ENCODE data around the gene PLEKHF1. TPM values are rescaled to one million over a fixed set of nuclear protein-coding genes. Genes with fewer than 3 reads are reported as not detected.

PLEKHF1 gene
- total RNA-seq, 1 experiment from 2014 or later, result 5.5 TPM

- no peak for DNase-seq (ENCODE audit: low read depth, low spot score)
- intact Hi-C loops (cut with micrococcal nuclease), result no loop called here
- Histone ChIP-seq H3K9me2 (ENCODE audit: insufficient read depth) (no peaks in the 10 kb centered on the region), H3K4me3 (replicated peaks in 1 of 2; ENCODE audit: low read depth in 1 of 2, low read length in 2 of 2) (no peak overlapping the region), H4K20me1 (ENCODE audit: insufficient read depth) (no peaks in the 10 kb centered on the region), H3K9me3 (ENCODE audit: control insufficient read depth in 1 of 2, insufficient read depth in 1 of 2, low read depth in 1 of 2, low read length in 2 of 2) (no peaks in the 10 kb centered on the region), H3K9ac (ENCODE audit: low read length) (no peak overlapping the region), H3K4me2 (ENCODE audit: low read length) (no peak overlapping the region), H2AFZ (ENCODE audit: low read depth, low read length, poor library complexity, severe bottlenecking) (no peak overlapping the region), H3K4me1 (ENCODE audit: control insufficient read depth in 1 of 2, insufficient read depth in 2 of 2, low read length in 2 of 2) (peaks cover 0 to 6% of the 10 kb centered on the region in 2 experiments; a peak in 1 of 4 replicates), H3K27me3 (ENCODE audit: insufficient read depth, low read length) (no peaks in the 10 kb centered on the region), H3K27ac (ENCODE audit: low read depth, low read length) (no peak overlapping the region), H3K36me3 (ENCODE audit: control insufficient read depth in 1 of 2, insufficient read depth in 2 of 2, low read length in 2 of 2) (no peaks in the 10 kb centered on the region), H3K79me2 (ENCODE audit: insufficient read depth, low read length) (no peaks in the 10 kb centered on the region)
- TF ChIP-seq SP1 (IDR thresholded peaks at IDR 0.05; ENCODE audit: low read depth), result no peak
- no peak for TF ChIP-seq ZFX (IDR thresholded peaks at IDR 0.05)
- no peak for TF ChIP-seq EZH2phosphoT487 (IDR thresholded peaks at IDR 0.05; ENCODE audit: borderline replicate concordance)
- TF ChIP-seq ELF1 (IDR thresholded peaks at IDR 0.05; ENCODE audit: borderline replicate concordance, low read depth), result no peak
- TF ChIP-seq ZBTB33 (IDR thresholded peaks at IDR 0.05; ENCODE audit: extremely low read depth, insufficient replicate concordance, low read length), result no peak
- TF ChIP-seq EGR1 (IDR thresholded peaks at IDR 0.05; ENCODE audit: low read depth), result no peak
- TF ChIP-seq POLR2AphosphoS5 (IDR thresholded peaks at IDR 0.05; ENCODE audit: low read depth, low read length), result no peak
- no peak for TF ChIP-seq SRF (IDR thresholded peaks at IDR 0.05; ENCODE audit: low read depth)
- no peak for TF ChIP-seq RAD21 (IDR thresholded peaks at IDR 0.05; ENCODE audit: low read depth)
- no peak for TF ChIP-seq TCF7L2 (IDR thresholded peaks at IDR 0.05; ENCODE audit: borderline replicate concordance, extremely low read depth, insufficient read depth, insufficient read length)
- no peak for TF ChIP-seq REST (IDR thresholded peaks at IDR 0.05; ENCODE audit: low read depth)
- no peak for TF ChIP-seq YY1 (IDR thresholded peaks at IDR 0.05; ENCODE audit: extremely low read depth, insufficient replicate concordance, low read depth, low read length)
- ChIA-PET RAD21 (ENCODE audit: low non-redundant PET in 1 of 2, low total read pairs in 2 of 2, uncharacterized antibody in 2 of 2, unreplicated experiment in 2 of 2) (no interaction called here), POLR2A (no interaction called here), CTCF (no interaction called here)
- no TSS peak for BruUV-seq (replicated peaks)
- no peak for ATAC-seq
These were observed 32.4 kb downstream of the PLEKHF1 start for GRCh38 chr19:29697523-29698261.
